WERI-Rb-1 (cell line): ENCODE results near the gene THAP8.
"Not testable (repeated sequence)": the region's sequence is repeated elsewhere in the genome, so short reads cannot be mapped to it uniquely, and the experiment has no call there.

Experiments used
- DNase-seq: peaks from one replicate; pipeline ENCODE4 v3.0.0-alpha.2; 2020
- H3K27ac ChIP-seq: fragments of 250-450 bp; sonication (Bioruptor Pico); 2 replicates; pipeline ENCODE4 v1.5.1; 2020; ENCODE audit warnings: mild to moderate bottlenecking, moderate library complexity
- H3K27me3 ChIP-seq: fragments of 250-450 bp; sonication (Bioruptor Pico); 2 replicates; pipeline ENCODE4 v1.5.1; 2021; ENCODE audit warnings: mild to moderate bottlenecking, low read depth, moderate library complexity; ENCODE audit not compliant: insufficient read depth, severe bottlenecking
- H3K36me3 ChIP-seq: fragments of 250-450 bp; sonication (Bioruptor Pico); 2 replicates; pipeline ENCODE4 v1.5.1; 2020; ENCODE audit warnings: mild to moderate bottlenecking, moderate library complexity
- H3K4me3 ChIP-seq: 2 replicates; pipeline ENCODE4 v1.5.1; 2011; ENCODE audit warnings: low read depth, mild to moderate bottlenecking, control low read depth, low read length
- H3K9me3 ChIP-seq: fragments of 250-450 bp; sonication (Bioruptor Pico); 2 replicates; pipeline ENCODE4 v1.5.1; 2021; ENCODE audit warnings: mild to moderate bottlenecking, moderate library complexity; ENCODE audit not compliant: severe bottlenecking
- TF ChIP-seq, protein P1 (sequence below): IDR thresholded peaks from 2 replicates; pipeline ENCODE4 v1.5.1; 2011; ENCODE audit warnings: low read depth, mild to moderate bottlenecking, control low read depth, inconsistent platforms, low read length

Gene THAP8

DNA sequence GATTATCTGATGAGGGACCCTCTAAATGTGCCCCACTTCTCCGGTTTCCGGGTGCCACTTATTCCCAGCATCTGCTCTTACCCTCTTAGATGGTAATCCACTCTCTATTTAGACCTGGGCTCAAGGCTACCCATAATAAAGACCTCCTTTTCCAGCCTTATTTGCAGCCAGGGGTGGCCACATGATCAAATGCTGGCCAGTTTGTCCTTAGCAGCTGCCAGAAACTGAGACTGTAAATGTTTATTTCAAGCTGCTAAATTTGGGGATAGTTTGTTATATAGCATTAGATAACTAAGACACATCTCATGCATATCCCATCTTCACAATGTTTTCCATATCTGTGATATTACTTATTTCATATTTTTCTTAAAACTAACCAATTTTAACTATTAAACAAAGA is 10.1 kb downstream of the THAP8 start:
- no peak overlapping the region for H3K4me3 ChIP-seq
- TF ChIP-seq, protein P1, sequence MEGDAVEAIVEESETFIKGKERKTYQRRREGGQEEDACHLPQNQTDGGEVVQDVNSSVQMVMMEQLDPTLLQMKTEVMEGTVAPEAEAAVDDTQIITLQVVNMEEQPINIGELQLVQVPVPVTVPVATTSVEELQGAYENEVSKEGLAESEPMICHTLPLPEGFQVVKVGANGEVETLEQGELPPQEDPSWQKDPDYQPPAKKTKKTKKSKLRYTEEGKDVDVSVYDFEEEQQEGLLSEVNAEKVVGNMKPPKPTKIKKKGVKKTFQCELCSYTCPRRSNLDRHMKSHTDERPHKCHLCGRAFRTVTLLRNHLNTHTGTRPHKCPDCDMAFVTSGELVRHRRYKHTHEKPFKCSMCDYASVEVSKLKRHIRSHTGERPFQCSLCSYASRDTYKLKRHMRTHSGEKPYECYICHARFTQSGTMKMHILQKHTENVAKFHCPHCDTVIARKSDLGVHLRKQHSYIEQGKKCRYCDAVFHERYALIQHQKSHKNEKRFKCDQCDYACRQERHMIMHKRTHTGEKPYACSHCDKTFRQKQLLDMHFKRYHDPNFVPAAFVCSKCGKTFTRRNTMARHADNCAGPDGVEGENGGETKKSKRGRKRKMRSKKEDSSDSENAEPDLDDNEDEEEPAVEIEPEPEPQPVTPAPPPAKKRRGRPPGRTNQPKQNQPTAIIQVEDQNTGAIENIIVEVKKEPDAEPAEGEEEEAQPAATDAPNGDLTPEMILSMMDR = no peak
- H3K36me3 ChIP-seq = no peaks in the 10 kb centered on the region
- H3K27me3 ChIP-seq = no peaks in the 10 kb centered on the region
- no peaks in the 10 kb centered on the region for H3K9me3 ChIP-seq
- no peak overlapping the region for H3K27ac ChIP-seq
- DNase-seq = no peak

DNA sequence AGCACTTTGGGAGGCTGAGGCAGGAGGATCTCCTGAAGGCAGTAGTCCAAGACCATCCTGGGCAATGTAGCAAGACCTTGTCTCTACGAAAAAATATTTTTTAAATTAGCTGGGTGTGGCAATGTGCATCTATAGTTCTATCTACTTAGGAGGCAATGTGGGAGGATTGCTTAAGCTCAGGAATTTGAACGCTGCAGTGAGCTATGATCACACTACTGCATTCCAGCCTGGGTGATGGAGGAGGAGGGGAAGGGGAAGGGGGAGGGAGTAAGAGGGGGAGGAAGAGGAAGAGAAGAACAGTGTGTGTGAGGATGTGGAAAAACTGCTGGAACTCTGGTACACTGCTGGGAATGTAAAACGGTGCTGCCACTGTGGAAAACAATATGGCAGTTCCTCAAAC is 12.3 kb downstream of the THAP8 start:
- no peak overlapping the region for H3K4me3 ChIP-seq
- TF ChIP-seq, protein P1 = no peak
- no peaks in the 10 kb centered on the region; the same call in 1 of the 2 replicates for H3K36me3 ChIP-seq
- H3K27ac ChIP-seq = no peak overlapping the region
- H3K27me3 ChIP-seq = no peaks in the 10 kb centered on the region
- no peaks in the 10 kb centered on the region for H3K9me3 ChIP-seq
- no peak for DNase-seq

DNA sequence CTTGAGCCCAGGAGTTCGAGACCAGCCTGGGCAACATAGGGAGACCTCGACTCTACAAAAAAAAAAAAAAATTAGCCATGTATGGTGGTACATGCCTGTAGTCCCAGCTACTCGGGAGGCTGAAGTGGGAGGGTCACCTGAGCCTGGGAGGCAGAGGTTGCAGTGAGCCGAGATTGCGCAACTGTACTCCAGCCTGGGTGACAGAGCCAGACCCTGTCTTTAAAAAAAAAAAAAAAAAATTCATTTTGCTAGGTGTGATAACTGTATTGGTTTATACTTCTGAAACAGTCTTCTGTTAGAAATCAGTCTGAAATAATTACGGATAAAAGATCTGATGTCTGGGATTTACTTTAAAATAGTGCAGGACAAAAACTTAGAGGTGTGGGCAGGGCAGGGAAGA is 13.0 kb downstream of the THAP8 start:
- not testable (repeated sequence) for H3K4me3 ChIP-seq, H3K36me3 ChIP-seq, DNase-seq, H3K9me3 ChIP-seq, H3K27me3 ChIP-seq, H3K27ac ChIP-seq

DNA sequence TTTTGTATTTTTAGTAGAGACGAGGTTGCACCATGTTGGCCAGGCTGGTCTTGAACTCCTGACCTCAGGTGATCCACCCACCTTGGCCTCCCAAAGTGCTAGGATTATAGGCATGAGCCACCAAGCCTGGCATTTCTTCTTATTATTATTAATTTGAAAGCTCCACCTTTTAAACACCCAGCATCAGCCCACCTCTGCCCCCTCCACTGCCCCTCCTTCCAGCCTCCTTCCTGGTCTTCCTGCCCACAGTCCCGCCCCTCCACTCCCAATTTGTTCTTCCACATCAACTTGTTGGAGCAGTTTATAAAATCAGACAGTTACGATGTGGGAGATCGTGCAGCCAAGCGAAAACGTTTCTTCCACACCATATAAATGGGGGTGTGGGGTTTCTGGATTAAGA is 13.6 kb downstream of the THAP8 start:
- no peaks in the 10 kb centered on the region for H3K9me3 ChIP-seq
- no peak for DNase-seq
- TF ChIP-seq, protein P1 = no peak
- H3K36me3 ChIP-seq = no peaks in the 10 kb centered on the region; the same call in 1 of the 2 replicates
- H3K27ac ChIP-seq = no peak overlapping the region
- H3K4me3 ChIP-seq = no peak overlapping the region
- no peaks in the 10 kb centered on the region for H3K27me3 ChIP-seq

DNA sequence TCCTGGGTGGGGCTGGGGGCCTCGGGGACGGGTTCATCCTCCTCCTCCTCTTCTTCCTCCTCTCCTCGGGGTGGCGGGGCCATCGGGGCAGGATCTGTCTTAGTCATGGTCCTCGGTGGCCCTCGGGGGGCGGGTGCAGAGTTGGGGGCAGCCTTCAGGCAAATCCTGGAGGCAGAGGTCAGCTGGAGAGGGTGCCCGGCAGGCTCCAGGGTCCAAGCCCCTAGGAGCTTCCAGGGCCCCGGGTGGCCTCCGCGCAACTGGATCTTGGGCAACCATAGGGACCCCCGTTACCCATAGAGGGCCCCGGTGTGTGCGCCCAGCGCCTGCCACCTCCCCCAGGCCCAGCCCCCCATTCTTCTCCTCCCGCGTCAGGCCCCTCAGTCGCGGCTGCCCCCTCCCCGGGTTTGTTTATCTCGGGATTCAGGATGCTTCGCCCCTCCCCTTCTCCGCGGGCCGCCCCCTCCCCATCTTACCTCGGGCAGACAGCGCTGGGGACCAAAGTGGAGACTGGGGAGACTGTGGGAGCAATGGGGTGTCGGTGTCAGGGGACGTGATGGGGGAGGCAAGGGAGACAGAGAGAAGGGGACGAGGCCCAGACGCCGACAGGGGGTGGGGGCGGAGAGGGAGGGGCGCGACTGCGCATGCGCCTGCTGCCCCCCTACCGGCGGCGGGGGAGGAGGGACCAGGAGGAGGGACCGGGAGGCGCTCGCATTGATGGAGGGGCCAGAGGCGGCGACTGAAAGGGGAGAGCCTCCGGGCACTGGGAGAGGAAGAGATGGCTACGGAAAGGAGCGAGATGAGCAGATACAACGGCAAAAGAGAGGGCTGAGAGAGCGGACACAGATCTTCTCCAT is 21.6 kb downstream of the THAP8 start, which contains the start of gene CLIP3:
Gene CLIP3 (minus strand): TSS at position 623 of the 854 bp plus-strand sequence. CDS start 516 bp downstream, at position 107.
- DNase-seq = peak; percentile 80
- TF ChIP-seq, protein P1 = 0 out of 2 replicates have a peak, but pooled peaks have one; percentile 1
- peaks cover 5% of the 10 kb centered on the region; the same call in 1 of the 2 replicates for H3K36me3 ChIP-seq
- H3K27me3 ChIP-seq = no peaks in the 10 kb centered on the region
- H3K9me3 ChIP-seq = no peaks in the 10 kb centered on the region
- peak within 1 kb of the TSS; percentile 74 for H3K4me3 ChIP-seq
- no peak within 1 kb of the TSS for H3K27ac ChIP-seq

DNA sequence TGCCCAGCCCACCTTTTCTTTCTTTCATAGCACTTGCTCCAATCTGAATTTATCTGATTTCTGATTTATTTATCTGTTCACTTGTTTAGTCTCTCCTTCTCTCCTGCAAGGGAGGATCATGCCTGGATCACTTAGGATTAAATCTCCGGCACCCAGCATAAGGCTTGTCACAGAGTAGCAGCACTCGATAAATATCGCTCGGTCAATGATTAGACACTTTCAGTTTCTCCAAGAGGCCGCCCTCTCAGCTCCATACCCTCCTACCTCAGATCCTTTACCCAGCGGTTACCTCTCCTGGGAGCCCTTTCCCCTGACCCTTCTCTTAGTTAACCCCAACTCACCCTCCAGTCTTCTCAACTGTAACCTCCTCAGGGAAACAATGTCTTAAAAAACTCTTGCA is 22.8 kb downstream of the THAP8 start:
- Histone ChIP-seq H3K27me3 (no peaks in the 10 kb centered on the region), H3K27ac (no peak overlapping the region), H3K36me3 (peaks cover 12% of the 10 kb centered on the region), H3K4me3 (peak overlapping the region; percentile 18), H3K9me3 (no peaks in the 10 kb centered on the region)
- DNase-seq = peak; percentile 27
- TF ChIP-seq, protein P1 = no peak
